Retinal pigment epithelial cell (primary cell): ENCODE data around the gene ENO4.

ENCODE experiments used
- DNase-seq: peaks from one replicate; pipeline ENCODE4 v3.0.0-alpha.2; 2010; ENCODE audit warnings: low read depth
- H3K4me3 ChIP-seq: 2 replicates; pipeline ENCODE4 v1.5.1; 2011; ENCODE audit warnings: mild to moderate bottlenecking, low read length, control low read depth, moderate library complexity
- CTCF ChIP-seq: conservative IDR thresholded peaks from 2 replicates; pipeline ENCODE4 v1.5.1; 2011; ENCODE audit warnings: low read depth, low read length, control low read depth, inconsistent platforms

The ENO4 gene

GRCh38 chr10:116808706-116809105, 40.6 kb upstream of the ENO4 start:
- TF ChIP-seq CTCF: no peak
- H3K4me3 ChIP-seq: no peak overlapping the region
- DNase-seq: no peak

DNA sequence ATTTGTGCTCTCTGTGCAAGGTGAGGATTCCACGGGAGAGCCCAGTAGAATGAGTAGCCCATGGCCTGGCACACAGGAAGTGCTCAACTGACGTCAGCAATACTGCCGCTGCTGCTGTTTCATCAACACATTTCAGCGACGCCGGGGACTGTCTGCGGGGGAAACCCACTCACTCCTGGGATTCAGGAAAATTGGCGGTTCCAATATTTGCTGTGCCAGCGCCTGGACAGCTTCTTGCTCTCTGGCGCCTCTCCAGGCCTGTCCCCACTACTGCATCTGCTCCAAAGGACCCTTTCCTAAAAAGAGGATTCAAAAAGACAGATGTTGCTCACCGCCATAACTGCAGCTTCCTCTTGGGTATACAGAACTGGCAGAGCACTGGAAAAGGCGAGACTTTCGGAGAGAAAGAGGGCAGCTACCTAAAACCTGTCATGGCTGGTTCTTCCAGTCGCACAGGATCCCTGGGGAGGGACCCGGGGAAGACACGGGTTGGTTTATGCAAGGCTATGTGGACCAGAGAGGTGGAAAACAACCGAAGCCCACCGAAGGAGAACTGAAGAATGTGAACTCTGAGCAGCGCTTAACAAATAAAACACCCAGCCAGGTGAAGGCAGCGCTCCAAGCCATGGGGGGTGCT, 39.7 kb upstream of the ENO4 start:
- DNase-seq: no peak
- peak; percentile 55 for TF ChIP-seq CTCF
- no peak overlapping the region for H3K4me3 ChIP-seq

DNA sequence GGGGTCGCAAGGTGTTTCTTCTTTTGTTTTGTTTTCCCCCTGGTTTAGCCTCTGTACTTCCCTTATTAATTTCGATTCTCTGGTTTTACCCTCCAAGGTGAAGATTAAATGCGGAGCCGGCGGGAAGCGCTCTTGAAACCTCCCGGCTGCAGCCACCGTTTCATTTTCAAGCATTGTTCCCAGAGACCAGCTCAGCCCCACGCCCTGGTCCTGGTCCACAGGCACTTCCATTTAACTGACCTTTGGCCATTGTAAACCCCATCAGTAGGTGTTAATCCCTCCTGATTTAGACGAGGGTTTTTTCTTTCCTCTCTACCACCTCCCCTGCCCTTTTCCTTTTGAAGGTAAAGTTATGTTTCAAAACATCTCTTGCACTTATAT, 39.2 kb upstream of the ENO4 start:
- no peak for TF ChIP-seq CTCF
- no peak for DNase-seq
- H3K4me3 ChIP-seq: no peak overlapping the region

DNA sequence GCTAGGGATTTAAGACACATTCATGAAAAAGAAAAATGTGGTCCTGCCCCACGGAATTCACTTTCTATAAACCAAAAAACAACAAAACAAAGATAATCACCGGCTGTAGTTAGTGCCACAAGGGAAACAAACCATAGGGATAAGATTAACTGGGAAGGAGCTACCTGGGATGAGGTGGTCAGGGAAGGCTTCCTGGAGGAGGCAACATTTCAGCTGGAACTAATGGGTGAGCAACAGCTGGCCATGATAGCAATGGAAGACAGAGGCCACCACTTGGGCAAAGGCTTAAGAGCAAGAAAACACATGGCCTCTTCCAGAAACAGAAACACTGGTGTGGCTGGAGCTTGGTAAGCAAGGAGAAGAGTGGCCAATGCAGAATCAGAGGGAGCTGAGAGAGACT, 38.4 kb upstream of the ENO4 start:
- no peak overlapping the region for H3K4me3 ChIP-seq
- no peak for DNase-seq
- TF ChIP-seq CTCF: no peak

GRCh38 chr10:116811691-116812090, 37.6 kb upstream of the ENO4 start:
- no peak for DNase-seq
- TF ChIP-seq CTCF: no peak

DNA sequence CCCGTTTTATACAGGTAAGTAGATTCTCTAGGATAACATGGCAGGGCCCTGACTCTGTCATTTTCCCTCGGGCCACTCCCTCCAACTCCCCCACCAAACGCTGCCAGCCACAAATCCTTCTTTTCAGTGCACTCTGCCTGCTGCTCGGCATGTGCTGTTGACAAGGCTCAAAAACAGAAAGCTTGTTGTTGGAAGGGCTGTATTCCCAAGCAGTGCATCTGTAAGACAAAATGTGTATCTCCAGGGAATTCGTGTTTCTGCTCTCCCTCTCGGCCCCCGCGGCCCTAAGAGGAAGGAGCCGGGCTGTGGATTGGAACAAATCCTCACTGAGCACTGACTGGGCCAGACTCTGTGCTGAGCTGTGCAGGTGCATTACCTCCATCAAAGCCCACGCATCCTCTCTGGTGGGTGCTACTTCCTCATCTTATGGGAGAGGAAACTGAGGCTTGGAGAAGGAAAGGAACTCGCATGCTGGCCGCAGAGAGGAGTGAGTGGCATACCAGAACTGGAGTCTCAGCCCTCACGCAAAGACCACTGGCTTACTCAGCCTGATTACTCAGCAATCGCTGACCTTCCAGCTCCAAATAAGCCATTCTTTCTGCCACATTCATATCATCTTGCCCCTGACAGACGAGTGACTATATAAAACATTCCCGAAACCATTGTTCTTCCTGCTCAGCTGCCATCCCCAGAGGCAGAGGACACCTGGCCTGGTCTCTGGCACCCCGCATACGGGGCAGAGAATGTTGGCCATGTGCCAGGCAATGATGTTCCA, 33.5 kb upstream of the ENO4 start:
- H3K4me3 ChIP-seq: no peak overlapping the region
- no peak for TF ChIP-seq CTCF
- no peak for DNase-seq

More at GRCh38 chr10:116811691-116812090, 37.6 kb upstream of the ENO4 start:
- no peak overlapping the region for H3K4me3 ChIP-seq

GRCh38 chr10:116817178-116817577, 32.1 kb upstream of the ENO4 start:
- H3K4me3 ChIP-seq: no peak overlapping the region
- DNase-seq: no peak
- no peak for TF ChIP-seq CTCF
